BLaER1 (cell line): Measurements from ENCODE around the gene RALB.

Experiments used
- H3K27ac ChIP-seq: shearing (Covaris generic); formaldehyde crosslinking; 2 replicates; pipeline ENCODE4 v1.8.1; 2022
- H3K27me3 ChIP-seq: shearing (Covaris generic); formaldehyde crosslinking; 2 replicates; pipeline ENCODE4 v1.8.1; 2022
- H3K36me3 ChIP-seq: shearing (Covaris generic); formaldehyde crosslinking; 2 replicates; pipeline ENCODE4 v1.8.1; 2022
- H3K4me1 ChIP-seq: shearing (Covaris generic); formaldehyde crosslinking; 2 replicates; pipeline ENCODE4 v1.8.1; 2022
- H3K4me2 ChIP-seq: shearing (Covaris generic); formaldehyde crosslinking; 2 replicates; pipeline ENCODE4 v1.8.1; 2022
- H3K4me3 ChIP-seq: shearing (Covaris generic); formaldehyde crosslinking; 2 replicates; pipeline ENCODE4 v1.8.1; 2022
- H3K9ac ChIP-seq: shearing (Covaris generic); formaldehyde crosslinking; 2 replicates; pipeline ENCODE4 v1.8.1; 2022
- H3K9me3 ChIP-seq: shearing (Covaris generic); formaldehyde crosslinking; 2 replicates; pipeline ENCODE4 v1.8.1; 2022
- H4K20me1 ChIP-seq: shearing (Covaris generic); formaldehyde crosslinking; 2 replicates; pipeline ENCODE4 v1.8.1; 2022
- Cebpa-rat ChIP-seq: shearing (Covaris generic); IDR thresholded peaks from 2 replicates; pipeline ENCODE4 v1.8.1; 2022

RALB gene

GRCh38 chr2:120272763-120273481 lies 20.3 kb downstream of the RALB start:
- no peak for TF ChIP-seq Cebpa-rat
- peaks cover 8% of the 10 kb centered on the region; the same call in 1 of the 2 replicates for H3K4me1 ChIP-seq
- no peak overlapping the region for H3K9ac ChIP-seq
- no peaks in the 10 kb centered on the region for H3K27me3 ChIP-seq
- H3K4me3 ChIP-seq: no peak overlapping the region
- H3K27ac ChIP-seq: no peak overlapping the region
- peaks cover 63% of the 10 kb centered on the region for H3K9me3 ChIP-seq
- no peaks in the 10 kb centered on the region for H4K20me1 ChIP-seq
- H3K36me3 ChIP-seq: no peaks in the 10 kb centered on the region
- H3K4me2 ChIP-seq: no peak overlapping the region

DNA sequence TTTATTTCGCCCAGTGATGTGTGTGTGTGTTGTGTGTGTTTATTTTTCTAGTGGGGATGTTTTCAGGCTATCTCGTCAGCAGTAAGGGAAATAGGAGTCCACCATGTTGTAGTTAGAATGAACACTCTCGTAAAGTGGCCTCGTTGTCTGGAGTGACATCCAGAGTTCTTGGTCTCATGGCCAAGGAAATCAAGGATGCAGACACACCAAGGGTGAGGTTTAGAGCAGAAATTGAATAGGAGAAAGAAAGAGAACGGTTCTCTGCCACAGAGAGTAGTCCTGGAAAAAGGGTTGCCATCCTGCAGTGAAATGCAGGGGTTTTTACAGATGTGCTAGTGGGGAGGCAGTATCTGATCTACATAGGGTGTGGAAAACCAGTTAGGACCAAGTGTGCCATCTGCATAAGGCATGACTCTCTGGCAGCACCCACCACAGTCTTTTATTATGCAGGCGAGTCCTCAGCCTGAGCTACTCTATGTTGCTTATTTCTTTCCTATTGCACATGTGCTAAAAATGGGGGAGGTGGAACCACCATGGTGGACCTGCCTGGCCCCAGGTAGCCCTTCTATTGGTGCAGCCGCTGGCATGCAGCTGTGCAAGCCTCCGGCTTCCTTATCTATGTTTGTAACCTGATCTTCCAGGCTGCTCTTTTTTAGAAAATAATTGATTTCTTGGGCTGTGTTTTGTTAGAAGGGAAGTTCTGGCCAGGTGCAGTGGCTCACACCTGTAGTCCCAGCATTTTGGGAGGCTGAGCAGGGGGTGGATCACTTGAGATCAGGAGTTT lies 23.2 kb downstream of the RALB start:
- Histone ChIP-seq H4K20me1 (no peaks in the 10 kb centered on the region), H3K4me1 (no peaks in the 10 kb centered on the region)
- TF ChIP-seq Cebpa-rat: no peak

GRCh38 chr2:120277505-120278205 lies 25.0 kb downstream of the RALB start:
- H3K27ac ChIP-seq: no peak overlapping the region
- peaks cover 20% of the 10 kb centered on the region for H3K36me3 ChIP-seq
- H3K4me3 ChIP-seq: no peak overlapping the region
- H3K4me2 ChIP-seq: no peak overlapping the region
- H3K4me1 ChIP-seq: no peaks in the 10 kb centered on the region
- H3K9ac ChIP-seq: no peak overlapping the region
- TF ChIP-seq Cebpa-rat: no peak
- peaks cover 51% of the 10 kb centered on the region for H3K9me3 ChIP-seq
- H3K27me3 ChIP-seq: no peaks in the 10 kb centered on the region
- no peaks in the 10 kb centered on the region for H4K20me1 ChIP-seq

More for the DNA sequence above, 23.2 kb downstream of the RALB start:
- peaks cover 20% of the 10 kb centered on the region for H3K36me3 ChIP-seq
- H3K4me3 ChIP-seq: no peak overlapping the region
- no peak overlapping the region for H3K9ac ChIP-seq
- peaks cover 57% of the 10 kb centered on the region for H3K9me3 ChIP-seq
- H3K27me3 ChIP-seq: no peaks in the 10 kb centered on the region
- H3K4me2 ChIP-seq: no peak overlapping the region
- H3K27ac ChIP-seq: no peak overlapping the region

DNA sequence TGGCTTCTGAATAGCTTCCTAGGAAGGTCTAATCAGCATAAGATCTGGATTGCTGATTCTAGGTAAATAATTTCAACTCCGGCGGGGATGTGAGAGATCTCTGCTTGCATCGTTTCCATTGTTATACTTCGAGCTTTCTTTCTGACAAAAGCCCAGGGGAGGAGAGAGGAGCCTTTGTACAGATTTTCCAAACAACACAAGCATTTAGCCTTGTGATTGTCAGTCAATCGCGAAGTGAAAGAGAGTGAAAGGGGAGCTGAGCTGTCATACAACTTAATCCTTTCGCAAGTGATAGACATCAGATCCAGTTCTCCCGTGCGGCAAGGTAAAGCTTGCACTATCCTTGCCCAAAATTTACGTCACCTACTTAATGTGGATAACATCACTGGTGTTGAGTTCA lies 26.2 kb downstream of the RALB start:
- H3K9me3 ChIP-seq: peaks cover 39% of the 10 kb centered on the region
- no peak overlapping the region for H3K27ac ChIP-seq
- H3K4me2 ChIP-seq: no peak overlapping the region
- H4K20me1 ChIP-seq: no peaks in the 10 kb centered on the region
- no peak for TF ChIP-seq Cebpa-rat
- no peak overlapping the region for H3K9ac ChIP-seq
- H3K36me3 ChIP-seq: peaks cover 20% of the 10 kb centered on the region
- H3K27me3 ChIP-seq: no peaks in the 10 kb centered on the region
- no peaks in the 10 kb centered on the region for H3K4me1 ChIP-seq
- no peak overlapping the region for H3K4me3 ChIP-seq

DNA sequence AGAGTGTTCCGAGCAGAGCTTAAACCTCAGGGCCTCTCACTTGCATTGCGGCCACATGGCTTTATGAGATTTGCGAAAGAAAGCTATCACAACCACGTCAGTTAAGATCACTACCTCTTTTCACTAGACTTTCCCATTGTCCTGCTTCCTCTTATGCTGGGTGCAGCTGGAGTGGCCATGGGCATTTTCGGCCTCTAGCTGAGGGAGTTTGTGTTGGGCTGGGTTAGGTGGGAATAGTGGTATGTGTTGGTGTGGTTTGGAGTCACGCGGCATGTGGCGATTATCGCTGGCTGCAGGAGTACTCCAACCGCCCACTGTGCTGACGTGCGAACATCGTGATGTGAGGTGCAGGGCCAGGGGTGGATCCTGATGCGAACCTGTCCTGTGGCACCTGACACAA lies 27.1 kb downstream of the RALB start:
- TF ChIP-seq Cebpa-rat: no peak
- H3K4me2 ChIP-seq: no peak overlapping the region
- no peak overlapping the region for H3K9ac ChIP-seq
- no peaks in the 10 kb centered on the region for H3K27me3 ChIP-seq
- peaks cover 31% of the 10 kb centered on the region for H3K9me3 ChIP-seq
- no peak overlapping the region for H3K27ac ChIP-seq
- no peaks in the 10 kb centered on the region for H4K20me1 ChIP-seq
- H3K4me1 ChIP-seq: no peaks in the 10 kb centered on the region
- peaks cover 20% of the 10 kb centered on the region for H3K36me3 ChIP-seq
- no peak overlapping the region for H3K4me3 ChIP-seq

DNA sequence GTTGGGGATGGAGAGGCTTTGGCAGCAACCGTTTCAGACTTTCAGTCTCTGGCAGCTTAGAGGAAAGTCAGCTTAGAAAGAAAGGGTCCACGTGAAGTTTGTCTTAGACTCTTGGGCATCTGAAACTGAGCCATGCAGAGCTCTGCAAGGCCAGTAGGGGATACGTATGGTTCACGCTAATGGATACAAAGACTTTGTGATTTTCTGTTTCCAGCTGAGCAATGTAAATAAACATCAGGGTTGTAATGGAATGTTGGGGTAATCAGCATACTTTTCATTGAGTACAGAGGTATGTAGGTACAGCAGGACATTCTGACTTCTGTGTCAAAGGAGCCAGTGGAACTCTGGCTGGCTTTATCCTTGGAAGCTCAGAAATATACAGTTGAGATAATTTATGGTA lies 31.0 kb downstream of the RALB start:
- H3K4me1 ChIP-seq: no peaks in the 10 kb centered on the region
- no peaks in the 10 kb centered on the region for H3K27me3 ChIP-seq
- no peaks in the 10 kb centered on the region for H4K20me1 ChIP-seq
- H3K9me3 ChIP-seq: peaks cover 7% of the 10 kb centered on the region
- H3K4me3 ChIP-seq: no peak overlapping the region
- no peak overlapping the region for H3K4me2 ChIP-seq
- no peak for TF ChIP-seq Cebpa-rat
- H3K27ac ChIP-seq: no peak overlapping the region
- H3K9ac ChIP-seq: no peak overlapping the region
- peaks cover 14% of the 10 kb centered on the region for H3K36me3 ChIP-seq

DNA sequence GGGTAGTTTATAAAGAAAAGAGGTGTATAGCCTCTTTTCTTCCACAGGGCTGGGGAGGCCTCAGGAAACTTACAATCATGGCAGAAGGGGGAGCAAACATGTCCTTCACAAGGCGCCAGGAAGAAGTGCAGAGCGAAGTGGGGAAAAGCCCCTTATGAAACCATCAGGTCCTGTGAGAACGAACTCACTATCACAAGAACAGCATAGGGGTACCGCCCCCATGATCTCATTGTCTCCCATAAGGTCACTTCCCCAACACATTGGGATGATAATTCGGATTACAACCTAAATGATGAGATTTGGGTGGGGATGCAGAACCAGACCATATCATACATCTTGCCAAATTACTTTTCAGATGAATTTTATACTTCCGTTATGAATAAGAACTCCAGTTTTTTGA lies 32.4 kb downstream of the RALB start:
- TF ChIP-seq Cebpa-rat: no peak
- H3K27ac ChIP-seq: no peak overlapping the region
- H3K4me3 ChIP-seq: no peak overlapping the region
- 0 out of 2 replicates have a peak, but pooled peaks cover 5% of the 10 kb centered on the region for H3K36me3 ChIP-seq
- H3K4me2 ChIP-seq: no peak overlapping the region
- 0 out of 2 replicates have a peak, but pooled peaks cover under 1% of the 10 kb centered on the region for H3K9me3 ChIP-seq
- H3K4me1 ChIP-seq: peaks cover 8% of the 10 kb centered on the region
- H3K27me3 ChIP-seq: no peaks in the 10 kb centered on the region
- no peak overlapping the region for H3K9ac ChIP-seq
- H4K20me1 ChIP-seq: no peaks in the 10 kb centered on the region

DNA sequence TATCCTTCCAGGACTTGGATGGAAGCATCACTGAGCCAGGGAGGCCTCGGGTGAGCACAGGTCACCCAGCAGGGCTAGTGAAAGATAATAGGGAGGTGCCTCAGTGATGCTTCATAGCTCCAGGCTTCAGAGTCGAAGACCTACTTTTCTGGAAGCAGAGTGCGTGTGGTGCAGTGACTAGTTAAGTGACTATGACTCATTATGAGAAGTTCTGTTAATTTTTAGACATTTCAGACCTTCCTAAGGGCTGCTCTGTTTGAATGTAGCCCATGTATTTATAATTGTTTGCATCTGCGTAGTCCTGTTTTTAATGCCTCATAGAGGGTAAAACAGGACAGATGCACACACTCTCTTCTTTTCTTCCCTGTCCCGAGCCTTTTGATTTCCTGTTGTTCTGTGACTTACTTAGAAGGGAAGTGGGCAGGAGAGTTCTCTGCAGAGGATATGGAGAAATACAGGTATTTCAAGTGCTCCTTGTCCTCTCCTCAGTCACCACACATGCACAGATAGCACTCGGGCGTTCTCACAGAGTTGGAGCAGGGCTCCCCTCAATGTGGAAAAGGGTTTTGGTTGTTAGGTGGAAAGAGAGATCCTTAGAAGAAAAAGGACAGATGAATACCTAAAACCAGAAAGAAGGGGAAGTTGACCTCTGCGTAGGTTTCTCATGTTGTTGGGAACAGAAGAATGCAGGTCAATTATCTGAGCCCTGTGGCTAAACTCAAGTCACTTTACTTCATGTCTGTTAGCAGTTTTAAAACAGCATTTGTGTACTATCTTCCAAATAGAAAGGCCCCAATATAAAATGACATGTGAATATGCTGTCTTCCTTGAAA lies 34.7 kb downstream of the RALB start:
- TF ChIP-seq Cebpa-rat: no peak
- H3K36me3 ChIP-seq: 0 out of 2 replicates have a peak, but pooled peaks cover 7% of the 10 kb centered on the region
- H3K4me1 ChIP-seq: peaks cover 19% of the 10 kb centered on the region
- H3K27me3 ChIP-seq: no peaks in the 10 kb centered on the region
- H4K20me1 ChIP-seq: no peaks in the 10 kb centered on the region
- H3K9ac ChIP-seq: no peak overlapping the region
- H3K27ac ChIP-seq: no peak overlapping the region
- no peaks in the 10 kb centered on the region for H3K9me3 ChIP-seq
- no peak overlapping the region for H3K4me2 ChIP-seq
- no peak overlapping the region for H3K4me3 ChIP-seq

DNA sequence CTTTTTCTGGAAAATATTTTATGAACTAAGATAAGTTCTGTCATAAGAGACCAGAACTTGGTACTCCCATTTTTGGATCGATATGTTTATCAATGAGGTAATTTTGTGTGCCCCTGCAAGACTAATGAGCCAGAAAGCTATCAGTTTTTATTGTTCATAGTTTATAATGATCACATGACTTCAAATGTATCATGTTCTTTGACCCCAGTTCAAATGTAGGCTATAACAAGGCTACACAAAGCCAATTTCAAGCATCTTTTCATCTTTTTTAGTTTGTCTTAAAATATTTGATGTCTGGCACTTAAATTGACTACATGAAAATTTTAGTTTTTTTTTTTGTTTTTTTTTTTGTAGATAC lies 35.3 kb downstream of the RALB start:
- no peak overlapping the region for H3K9ac ChIP-seq
- no peaks in the 10 kb centered on the region for H3K27me3 ChIP-seq
- TF ChIP-seq Cebpa-rat: no peak
- H3K4me2 ChIP-seq: no peak overlapping the region
- no peak overlapping the region for H3K4me3 ChIP-seq
- H3K9me3 ChIP-seq: no peaks in the 10 kb centered on the region
- H3K4me1 ChIP-seq: peaks cover 20% of the 10 kb centered on the region
- 0 out of 2 replicates have a peak, but pooled peaks cover 7% of the 10 kb centered on the region for H3K36me3 ChIP-seq
- H3K27ac ChIP-seq: no peak overlapping the region
- H4K20me1 ChIP-seq: no peaks in the 10 kb centered on the region
